Stimulated activated naive CD8-positive, alpha-beta T cell treated with anti-CD3 and anti-CD28 coated beads, Interleukin-15, Interleukin-2, amounts not matched to agents 100 ng/mL and 50 ng/mL, for 24 hours (primary cell): ENCODE measurements around the gene ULK2.
A peak's percentile ranks its signal among the peaks of the same experiment; 100 is the strongest.

Source experiments
- H3K27ac Mint-ChIP-seq: one replicate; pipeline ENCODE4 v1.8.0; 2021; ENCODE audit warnings: mild to moderate bottlenecking, mixed read lengths
- H3K27me3 Mint-ChIP-seq: one replicate; pipeline ENCODE4 v1.8.0; 2021; ENCODE audit warnings: mixed read lengths
- H3K36me3 Mint-ChIP-seq: one replicate; pipeline ENCODE4 v1.8.0; 2021; ENCODE audit warnings: low read depth, mixed read lengths
- H3K4me1 Mint-ChIP-seq: one replicate; pipeline ENCODE4 v1.8.0; 2021; ENCODE audit warnings: low read depth, mixed read lengths
- H3K4me3 Mint-ChIP-seq: one replicate; pipeline ENCODE4 v1.8.0; 2021; ENCODE audit warnings: mild to moderate bottlenecking, mixed read lengths
- H3K9me3 Mint-ChIP-seq: one replicate; pipeline ENCODE4 v1.8.0; 2021; ENCODE audit warnings: mixed read lengths

ULK2 gene

GRCh38 chr17:19739241-19740201 lies 128.2 kb downstream of the ULK2 start:
- no peak overlapping the region for H3K4me3 Mint-ChIP-seq
- no peaks in the 10 kb centered on the region for H3K36me3 Mint-ChIP-seq
- no peaks in the 10 kb centered on the region for H3K4me1 Mint-ChIP-seq
- no peaks in the 10 kb centered on the region for H3K9me3 Mint-ChIP-seq
- H3K27me3 Mint-ChIP-seq = no peaks in the 10 kb centered on the region
- no peak overlapping the region for H3K27ac Mint-ChIP-seq

GRCh38 chr17:19738757-19739156 lies 129.0 kb downstream of the ULK2 start:
- no peaks in the 10 kb centered on the region for H3K36me3 Mint-ChIP-seq
- H3K4me3 Mint-ChIP-seq = no peak overlapping the region
- no peaks in the 10 kb centered on the region for H3K27me3 Mint-ChIP-seq
- H3K4me1 Mint-ChIP-seq = no peaks in the 10 kb centered on the region
- no peaks in the 10 kb centered on the region for H3K9me3 Mint-ChIP-seq
- no peak overlapping the region for H3K27ac Mint-ChIP-seq

GRCh38 chr17:19738073-19738449 lies 129.7 kb downstream of the ULK2 start:
- no peak overlapping the region for H3K4me3 Mint-ChIP-seq
- H3K27me3 Mint-ChIP-seq = no peaks in the 10 kb centered on the region
- H3K9me3 Mint-ChIP-seq = no peaks in the 10 kb centered on the region
- H3K36me3 Mint-ChIP-seq = no peaks in the 10 kb centered on the region
- no peak overlapping the region for H3K27ac Mint-ChIP-seq
- no peaks in the 10 kb centered on the region for H3K4me1 Mint-ChIP-seq

GRCh38 chr17:19737305-19738072 lies 130.2 kb downstream of the ULK2 start:
- Mint-ChIP-seq H3K9me3 (no peaks in the 10 kb centered on the region), H3K4me3 (no peak overlapping the region), H3K27me3 (no peaks in the 10 kb centered on the region), H3K27ac (no peak overlapping the region), H3K36me3 (no peaks in the 10 kb centered on the region), H3K4me1 (no peaks in the 10 kb centered on the region)

- Mint-ChIP-seq H3K9me3 (no peaks in the 10 kb centered on the region), H3K4me1 (no peaks in the 10 kb centered on the region), H3K27ac (no peak overlapping the region), H3K27me3 (no peaks in the 10 kb centered on the region), H3K4me3 (no peak overlapping the region), H3K36me3 (no peaks in the 10 kb centered on the region)
These were observed 131.7 kb downstream of the ULK2 start for GRCh38 chr17:19736071-19736470.

GRCh38 chr17:19733953-19734526 lies 133.7 kb downstream of the ULK2 start:
- H3K4me3 Mint-ChIP-seq = no peak overlapping the region
- H3K36me3 Mint-ChIP-seq = no peaks in the 10 kb centered on the region
- H3K4me1 Mint-ChIP-seq = no peaks in the 10 kb centered on the region
- H3K27me3 Mint-ChIP-seq = no peaks in the 10 kb centered on the region
- H3K9me3 Mint-ChIP-seq = no peaks in the 10 kb centered on the region
- H3K27ac Mint-ChIP-seq = no peak overlapping the region

GRCh38 chr17:19731626-19732025 lies 136.1 kb downstream of the ULK2 start:
- Mint-ChIP-seq H3K4me1 (no peaks in the 10 kb centered on the region), H3K4me3 (no peak overlapping the region), H3K36me3 (no peaks in the 10 kb centered on the region), H3K27me3 (no peaks in the 10 kb centered on the region), H3K9me3 (no peaks in the 10 kb centered on the region), H3K27ac (no peak overlapping the region)

- Mint-ChIP-seq H3K27me3 (no peaks in the 10 kb centered on the region), H3K27ac (no peak overlapping the region), H3K4me1 (no peaks in the 10 kb centered on the region), H3K4me3 (no peak overlapping the region), H3K9me3 (no peaks in the 10 kb centered on the region), H3K36me3 (no peaks in the 10 kb centered on the region)
These were observed 136.9 kb downstream of the ULK2 start for GRCh38 chr17:19730843-19731242.

GRCh38 chr17:19729900-19730299 lies 137.8 kb downstream of the ULK2 start:
- Mint-ChIP-seq H3K4me3 (no peak overlapping the region), H3K27me3 (peaks cover 8% of the 10 kb centered on the region), H3K27ac (no peak overlapping the region), H3K9me3 (no peaks in the 10 kb centered on the region), H3K4me1 (peaks cover 9% of the 10 kb centered on the region), H3K36me3 (no peaks in the 10 kb centered on the region)

GRCh38 chr17:19728084-19728495 lies 139.6 kb downstream of the ULK2 start:
- Mint-ChIP-seq H3K27me3 (peaks cover 8% of the 10 kb centered on the region), H3K36me3 (no peaks in the 10 kb centered on the region), H3K4me3 (no peak overlapping the region), H3K9me3 (no peaks in the 10 kb centered on the region), H3K27ac (no peak overlapping the region), H3K4me1 (peaks cover 18% of the 10 kb centered on the region)

- peaks cover 18% of the 10 kb centered on the region for H3K4me1 Mint-ChIP-seq
- H3K27ac Mint-ChIP-seq = no peak overlapping the region
- no peaks in the 10 kb centered on the region for H3K9me3 Mint-ChIP-seq
- H3K4me3 Mint-ChIP-seq = no peak overlapping the region
- no peaks in the 10 kb centered on the region for H3K36me3 Mint-ChIP-seq
- H3K27me3 Mint-ChIP-seq = peaks cover 8% of the 10 kb centered on the region
These were observed 140.1 kb downstream of the ULK2 start for GRCh38 chr17:19727501-19728078.

- Mint-ChIP-seq H3K27me3 (peaks cover 8% of the 10 kb centered on the region), H3K9me3 (no peaks in the 10 kb centered on the region), H3K4me1 (peaks cover 18% of the 10 kb centered on the region), H3K4me3 (no peak overlapping the region), H3K27ac (no peak overlapping the region), H3K36me3 (no peaks in the 10 kb centered on the region)
These were observed 140.9 kb downstream of the ULK2 start for GRCh38 chr17:19726631-19727376.

- peak overlapping the region; percentile 28 for H3K27ac Mint-ChIP-seq
- H3K4me1 Mint-ChIP-seq = peaks cover 18% of the 10 kb centered on the region
- H3K9me3 Mint-ChIP-seq = no peaks in the 10 kb centered on the region
- no peaks in the 10 kb centered on the region for H3K36me3 Mint-ChIP-seq
- peaks cover 8% of the 10 kb centered on the region for H3K27me3 Mint-ChIP-seq
- H3K4me3 Mint-ChIP-seq = peak overlapping the region; percentile 40
These were observed 142.2 kb downstream of the ULK2 start for GRCh38 chr17:19725486-19725885.
